HCT116 (cell line): Measurements from ENCODE around the gene NRCAM. TPM values are rescaled to one million over a fixed set of nuclear protein-coding genes. Genes with fewer than 3 reads are reported as not detected.

Source experiments
- ATAC-seq: fragments of 200-7000 bp; cut with Tn5 transposase; 2 replicates; pipeline ENCODE4 v1.9.1; 2020; ENCODE audit warnings: mild to moderate bottlenecking, moderate library complexity
- BruUV-seq: library from RNA; stranded (reverse); fragments of 400-500 nt; replicated peaks from 2 replicates; lab custom pipeline; 2021; lab: Mats Ljungman, UMichigan
- CTCF ChIA-PET: fragments of 300-600 bp; sonication (Branson Sonifier 250); formaldehyde crosslinking; loops from one replicate; lab custom pipeline; 2021; ENCODE audit warnings: antibody characterized with exemption; lab: Charles Lee
- POLR2A ChIA-PET: fragments of 300-600, 350-600 bp; sonication (Branson Sonifier 250); formaldehyde crosslinking; loops from one replicate; lab custom pipeline; 2021; ENCODE audit warnings: antibody characterized with exemption; lab: Charles Lee
- RAD21 ChIA-PET, 2 experiments: fragments of 300-600 bp; sonication (Branson Sonifier 250); formaldehyde crosslinking; loops; one replicate each; lab custom pipeline; 2023; ENCODE audit warnings: low total read pairs in 2 of 2; ENCODE audit not compliant: uncharacterized antibody in 2 of 2, unreplicated experiment in 2 of 2, low non-redundant PET in 1 of 2; lab: Charles Lee
- DNase-seq: peaks from one replicate; pipeline ENCODE4 v3.0.0-alpha.2; 2010; ENCODE audit warnings: low read depth, low spot score
- H2AFZ ChIP-seq: fragments of 200-600 bp; shearing (Covaris generic), sonication (generic); 2 replicates; pipeline ENCODE4 v1.6.1; 2017; ENCODE audit warnings: low read depth, mixed run types, mixed read lengths, antibody characterized with exemption, low read length; ENCODE audit not compliant: poor library complexity, severe bottlenecking
- H3K27ac ChIP-seq: 2 replicates; pipeline ENCODE4 v1.5.1; 2012; ENCODE audit warnings: low read depth, low read length
- H3K27me3 ChIP-seq: fragments of 200-600 bp; sonication (generic); 2 replicates; pipeline ENCODE4 v1.6.1; 2016; ENCODE audit warnings: mixed run types, low read length, mixed read lengths; ENCODE audit not compliant: insufficient read depth
- H3K36me3 ChIP-seq, 2 experiments: fragments of 200-500 bp in 1 of 2; fragments of 200-600 bp in 1 of 2; sonication (Bioruptor generic) in 1 of 2; sonication (generic) in 1 of 2; 2 replicates each; pipeline versions ENCODE4 v1.5.1 to v1.6.1; 2014 to 2016; ENCODE audit warnings: low read length in 2 of 2, inconsistent platforms in 1 of 2, mixed read lengths in 1 of 2, mixed run types in 1 of 2; ENCODE audit not compliant: insufficient read depth in 2 of 2, control insufficient read depth in 1 of 2
- H3K4me1 ChIP-seq, 2 experiments: fragments of 200-600 bp in 1 of 2; sonication (generic) in 1 of 2; 2 replicates each; pipeline versions ENCODE4 v1.5.1 to v1.6.1; 2012 to 2017; ENCODE audit warnings: low read length in 2 of 2, inconsistent platforms in 1 of 2, mild to moderate bottlenecking in 1 of 2, mixed read lengths in 1 of 2, mixed run types in 1 of 2, moderate library complexity in 1 of 2; ENCODE audit not compliant: insufficient read depth in 2 of 2, control insufficient read depth in 1 of 2
- H3K4me2 ChIP-seq: fragments of 200-600 bp; sonication (generic); 2 replicates; pipeline ENCODE4 v1.6.1; 2017; ENCODE audit warnings: mixed run types, low read length, mixed read lengths
- H3K4me3 ChIP-seq, 2 experiments: fragments of 200-600 bp in 1 of 2; sonication (generic) in 1 of 2; replicated peaks in 1 of 2; 2 replicates each; pipeline ENCODE4 v1.5.1; 2011 to 2016; ENCODE audit warnings: low read length in 2 of 2, control low read depth in 1 of 2, low read depth in 1 of 2, mild to moderate bottlenecking in 1 of 2, mixed read lengths in 1 of 2, mixed run types in 1 of 2
- H3K79me2 ChIP-seq: fragments of 200-600 bp; sonication (generic); 2 replicates; pipeline ENCODE4 v1.6.1; 2017; ENCODE audit warnings: mild to moderate bottlenecking, mixed run types, low read length, moderate library complexity, mixed read lengths; ENCODE audit not compliant: insufficient read depth
- H3K9ac ChIP-seq: fragments of 200-600 bp; sonication (generic); 2 replicates; pipeline ENCODE4 v1.6.1; 2016; ENCODE audit warnings: low read length, mixed read lengths
- H3K9me2 ChIP-seq: fragments of 200-600 bp; sonication (generic), shearing (Covaris generic); 2 replicates; pipeline ENCODE4 v1.6.1; 2017; ENCODE audit warnings: mixed run types, mild to moderate bottlenecking, moderate library complexity; ENCODE audit not compliant: insufficient read depth
- H3K9me3 ChIP-seq, 2 experiments: fragments of 200-500 bp in 1 of 2; fragments of 200-600 bp in 1 of 2; sonication (Bioruptor generic) in 1 of 2; sonication (generic) in 1 of 2; 2 replicates each; pipeline ENCODE4 v1.6.1; 2014 to 2017; ENCODE audit warnings: low read length in 2 of 2, mixed read lengths in 2 of 2, inconsistent platforms in 1 of 2, low read depth in 1 of 2, mild to moderate bottlenecking in 1 of 2, mixed run types in 1 of 2, moderate library complexity in 1 of 2; ENCODE audit not compliant: control insufficient read depth in 1 of 2, insufficient read depth in 1 of 2
- H4K20me1 ChIP-seq: fragments of 200-600 bp; sonication (generic), shearing (Covaris generic); 2 replicates; pipeline ENCODE4 v1.6.1; 2017; ENCODE audit warnings: mixed run types, mild to moderate bottlenecking, moderate library complexity; ENCODE audit not compliant: insufficient read depth
- CTCF ChIP-seq, 3 experiments: fragments of 200-600 bp in 1 of 3; sonication (generic) in 1 of 3; IDR thresholded peaks in 2 of 3; conservative IDR thresholded peaks in 1 of 3; 2 replicates each; pipeline ENCODE4 v1.5.1; 2012 to 2017; ENCODE audit warnings: low read depth in 2 of 3, low read length in 2 of 3, antibody characterized with exemption in 1 of 3, borderline replicate concordance in 1 of 3, control low read depth in 1 of 3, mild to moderate bottlenecking in 1 of 3, mixed read lengths in 1 of 3, mixed run types in 1 of 3, moderate library complexity in 1 of 3; ENCODE audit not compliant: insufficient read depth in 1 of 3
- EZH2 ChIP-seq: fragments of 200-600 bp; sonication (generic); IDR thresholded peaks from 2 replicates; pipeline ENCODE4 v1.6.1; 2017; ENCODE audit warnings: antibody characterized with exemption, mixed run types
- EZH2phosphoT487 ChIP-seq: fragments of 200-600 bp; IDR thresholded peaks from 2 replicates; pipeline ENCODE4 v1.6.1; 2018; ENCODE audit warnings: antibody characterized with exemption, borderline replicate concordance
- MAX ChIP-seq: IDR thresholded peaks from 2 replicates; pipeline ENCODE4 v1.6.1; 2012
- RAD21 ChIP-seq: IDR thresholded peaks from 2 replicates; pipeline ENCODE4 v1.6.1; 2012; ENCODE audit warnings: low read depth, mild to moderate bottlenecking
- SP1 ChIP-seq: IDR thresholded peaks from 2 replicates; pipeline ENCODE4 v1.6.1; 2012; ENCODE audit warnings: low read depth
- TCF7L2 ChIP-seq: IDR thresholded peaks from 2 replicates; pipeline ENCODE4 v1.7.0; 2011; ENCODE audit warnings: borderline replicate concordance, inconsistent platforms; ENCODE audit not compliant: insufficient read depth, insufficient read length; ENCODE audit errors: extremely low read depth
- ZNF274 ChIP-seq: fragments of 200-500 bp; sonication (Bioruptor generic); IDR thresholded peaks from 2 replicates; pipeline ENCODE4 v1.6.1; 2014; ENCODE audit warnings: mild to moderate bottlenecking, low read depth, low read length, inconsistent platforms
- intact Hi-C: fragments of 100-400 bp; cut with micrococcal nuclease; formaldehyde crosslinking; loops from 2 replicates; pipeline ENCODE4 v1.10.0; 2022
- total RNA-seq: library from RNA; stranded (reverse); gene quantifications from one replicate; pipeline ENCODE4 v1.2.1, GENCODE V29; 2021; ENCODE audit not compliant: unreplicated experiment

NRCAM gene
- total RNA-seq, 1 experiment from 2014 or later, result 0.15 TPM

- DNase-seq, result no peak
- Histone ChIP-seq H3K9me3 (no peaks in the 10 kb centered on the region), H3K4me3 (no peak overlapping the region), H3K9ac (no peak overlapping the region), H3K79me2 (no peaks in the 10 kb centered on the region), H3K27me3 (no peaks in the 10 kb centered on the region), H2AFZ (no peak overlapping the region), H3K4me1 (no peaks in the 10 kb centered on the region), H4K20me1 (no peaks in the 10 kb centered on the region), H3K4me2 (no peak overlapping the region), H3K9me2 (no peaks in the 10 kb centered on the region), H3K27ac (no peak overlapping the region), H3K36me3 (no peaks in the 10 kb centered on the region)
- RAD21 ChIA-PET, result no interaction called here
- no peak for ATAC-seq
- BruUV-seq, result no TSS peak
- CTCF ChIA-PET, result no interaction called here
- TF ChIP-seq TCF7L2 (no peak), EZH2phosphoT487 (no peak), SP1 (no peak), MAX (no peak)
- POLR2A ChIA-PET, result no interaction called here
- intact Hi-C loops, result no loop called here
These were observed 267.5 kb downstream of the NRCAM start for GRCh38 chr7:108188724-108189123.

- RAD21 ChIA-PET, result no interaction called here
- DNase-seq (peak; percentile 51), ATAC-seq (peak; percentile 67)
- Histone ChIP-seq H2AFZ (peak overlapping the region; percentile 78), H3K9me2 (no peaks in the 10 kb centered on the region), H3K4me3 (no peak overlapping the region), H3K4me2 (no peak overlapping the region), H4K20me1 (no peaks in the 10 kb centered on the region), H3K27ac (no peak overlapping the region), H3K36me3 (no peaks in the 10 kb centered on the region), H3K79me2 (no peaks in the 10 kb centered on the region), H3K4me1 (no peaks in the 10 kb centered on the region), H3K27me3 (no peaks in the 10 kb centered on the region), H3K9me3 (no peaks in the 10 kb centered on the region), H3K9ac (no peak overlapping the region)
- POLR2A ChIA-PET, result no interaction called here
- CTCF ChIA-PET, result interaction anchor here (0.9 kb wide), 1 partner anchor 316 kb away, joined by 9 read pairs; no protein-coding TSS in a partner anchor
- intact Hi-C loops, result loop anchor here (1.0 kb wide), 2 partner anchors 279 to 316 kb away; no protein-coding TSS in a partner anchor
- peak; percentile 59 to 77 (median 65); a peak in 5 of 6 replicates for TF ChIP-seq CTCF (IDR thresholded peaks at IDR 0.05 in 2 of 3, conservative IDR thresholded peaks at IDR 0.05 in 1 of 3; ENCODE audit: borderline replicate concordance in 1 of 3, insufficient read depth in 1 of 3, low read depth in 2 of 3, low read length in 2 of 3)
- no peak for TF ChIP-seq EZH2
- TF ChIP-seq ZNF274, result no peak
- peak; percentile 80 for TF ChIP-seq RAD21
- BruUV-seq, result no TSS peak
These were observed 274.9 kb downstream of the NRCAM start for GRCh38 chr7:108181073-108181985.
